HEK293T (cell line): ENCODE data around the gene FGGY.

Experiments
- CTCF ChIA-PET: fragments of 350-600 bp; formaldehyde crosslinking; extraction: SDS; loops from one replicate; lab custom pipeline; 2021; ENCODE audit warnings: antibody characterized with exemption, inconsistent platforms; lab: Yijun Ruan, JAX
- POLR2A ChIA-PET: fragments of 350-600 bp; formaldehyde crosslinking; extraction: SDS; loops from one replicate; lab custom pipeline; 2020; ENCODE audit warnings: antibody characterized with exemption, inconsistent platforms; lab: Yijun Ruan, JAX
- DNase-seq: peaks from one replicate; pipeline ENCODE4 v3.0.0; 2012; ENCODE audit warnings: mixed read lengths; ENCODE audit errors: extremely low spot score
- ARNT ChIP-seq: fragments of 450-650 bp; IDR thresholded peaks from 2 replicates; pipeline ENCODE4 v1.6.1; 2017; ENCODE audit warnings: mild to moderate bottlenecking
- BHLHE40 ChIP-seq: fragments of 450-650 bp; IDR thresholded peaks from 2 replicates; pipeline ENCODE4 v1.6.1; 2016; ENCODE audit warnings: mild to moderate bottlenecking, moderate library complexity, borderline replicate concordance
- CTBP1 ChIP-seq: fragments of 450-650 bp; IDR thresholded peaks from 2 replicates; pipeline ENCODE4 v1.6.1; 2016; ENCODE audit warnings: borderline replicate concordance
- ELF4 ChIP-seq: fragments of 450-650 bp; IDR thresholded peaks from 2 replicates; pipeline ENCODE4 v1.6.1; 2017; ENCODE audit warnings: antibody characterized with exemption
- FOXA1 ChIP-seq: fragments of 450-650 bp; IDR thresholded peaks from 2 replicates; pipeline ENCODE4 v1.6.1; 2016; ENCODE audit warnings: mild to moderate bottlenecking
- FOXK2 ChIP-seq: fragments of 450-650 bp; IDR thresholded peaks from 2 replicates; pipeline ENCODE4 v1.6.1; 2016; ENCODE audit warnings: mild to moderate bottlenecking
- FOXM1 ChIP-seq: fragments of 450-650 bp; IDR thresholded peaks from 2 replicates; pipeline ENCODE4 v1.6.1; 2017; ENCODE audit warnings: mild to moderate bottlenecking, borderline replicate concordance
- HDGF ChIP-seq: fragments of 450-650 bp; IDR thresholded peaks from 2 replicates; pipeline ENCODE4 v1.6.1; 2017; ENCODE audit warnings: antibody characterized with exemption, borderline replicate concordance
- L3MBTL2 ChIP-seq: fragments of 450-650 bp; conservative IDR thresholded peaks from 2 replicates; pipeline ENCODE4 v1.6.1; 2016; ENCODE audit warnings: mild to moderate bottlenecking
- LEF1 ChIP-seq: fragments of 450-650 bp; IDR thresholded peaks from 2 replicates; pipeline ENCODE4 v1.6.1; 2017; ENCODE audit warnings: mild to moderate bottlenecking, borderline replicate concordance
- NFRKB ChIP-seq: fragments of 450-650 bp; IDR thresholded peaks from 2 replicates; pipeline ENCODE4 v1.6.1; 2016; ENCODE audit warnings: mild to moderate bottlenecking, moderate library complexity
- SP1 ChIP-seq: fragments of 450-650 bp; IDR thresholded peaks from 2 replicates; pipeline ENCODE4 v1.6.1; 2017
- SUZ12 ChIP-seq: fragments of 450-650 bp; IDR thresholded peaks from 2 replicates; pipeline ENCODE4 v1.6.1; 2016; ENCODE audit warnings: mild to moderate bottlenecking
- TARDBP ChIP-seq: fragments of 450-650 bp; IDR thresholded peaks from 2 replicates; pipeline ENCODE4 v1.6.1; 2016
- ZNF384 ChIP-seq: fragments of 450-650 bp; IDR thresholded peaks from 2 replicates; pipeline ENCODE4 v1.6.1; 2016
- TF ChIP-seq, protein P1 (sequence below): fragments of 450-650 bp; IDR thresholded peaks from 2 replicates; pipeline ENCODE4 v1.6.1; 2016

The FGGY gene

DNA sequence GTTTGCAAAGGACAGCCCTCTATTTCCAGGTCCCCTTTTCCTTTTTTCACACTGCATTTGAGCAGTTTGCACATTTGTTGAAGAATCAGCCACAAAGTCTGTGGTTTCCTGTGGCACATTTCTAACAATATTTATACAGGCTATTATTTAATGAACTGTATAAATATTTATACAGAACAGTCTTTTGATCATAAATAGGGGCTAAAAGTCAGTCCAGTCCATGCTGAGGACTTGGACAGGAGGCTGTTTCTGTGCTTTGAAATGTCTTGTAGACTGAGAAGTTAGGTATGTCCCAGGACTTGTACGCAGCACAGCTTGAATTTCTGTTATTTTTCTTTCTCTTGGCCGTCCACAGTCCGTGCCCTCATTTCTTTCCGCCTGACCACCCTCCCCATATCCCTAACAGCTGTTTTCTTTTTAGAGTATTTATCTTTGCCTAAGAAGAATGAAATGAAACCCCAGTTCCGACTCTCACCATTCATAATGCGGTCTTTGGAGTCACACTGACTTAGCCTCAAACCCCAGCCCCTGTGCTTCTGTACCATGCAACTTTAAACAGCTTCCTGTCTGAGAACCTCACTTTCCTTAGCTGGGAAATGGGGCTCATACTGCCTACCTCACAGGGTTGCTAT is 19.7 kb downstream of the FGGY start:
- no peak for DNase-seq
- CTCF ChIA-PET, result no interaction called here
- POLR2A ChIA-PET, result no interaction called here
- TF ChIP-seq ELF4 (no peak), CTBP1 (no peak), LEF1 (no peak), FOXM1 (no peak), FOXK2 (no peak)

DNA sequence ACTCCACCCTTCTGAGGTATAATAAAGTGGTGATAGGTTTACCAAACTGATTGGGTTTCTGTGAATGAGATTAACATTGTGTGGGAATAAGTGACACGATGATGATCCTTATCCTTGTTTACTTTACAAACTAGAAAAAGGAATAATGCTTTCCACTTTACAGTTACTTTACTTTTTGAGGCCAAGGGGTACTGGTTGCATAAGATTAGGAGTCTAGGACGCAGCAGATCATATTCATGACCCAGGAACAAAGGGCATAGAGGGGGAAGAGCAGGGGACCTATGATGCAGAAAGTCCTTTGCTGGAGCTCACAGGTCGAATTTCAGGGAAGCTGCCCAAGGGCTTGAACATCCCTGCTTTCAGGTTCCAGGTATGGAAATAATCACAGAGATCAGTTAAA is 20.4 kb downstream of the FGGY start:
- CTCF ChIA-PET, result no interaction called here
- no peak for TF ChIP-seq NFRKB
- no peak for TF ChIP-seq ELF4
- TF ChIP-seq, protein P1, sequence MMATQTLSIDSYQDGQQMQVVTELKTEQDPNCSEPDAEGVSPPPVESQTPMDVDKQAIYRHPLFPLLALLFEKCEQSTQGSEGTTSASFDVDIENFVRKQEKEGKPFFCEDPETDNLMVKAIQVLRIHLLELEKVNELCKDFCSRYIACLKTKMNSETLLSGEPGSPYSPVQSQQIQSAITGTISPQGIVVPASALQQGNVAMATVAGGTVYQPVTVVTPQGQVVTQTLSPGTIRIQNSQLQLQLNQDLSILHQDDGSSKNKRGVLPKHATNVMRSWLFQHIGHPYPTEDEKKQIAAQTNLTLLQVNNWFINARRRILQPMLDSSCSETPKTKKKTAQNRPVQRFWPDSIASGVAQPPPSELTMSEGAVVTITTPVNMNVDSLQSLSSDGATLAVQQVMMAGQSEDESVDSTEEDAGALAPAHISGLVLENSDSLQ, result no peak
- TF ChIP-seq L3MBTL2, result no peak
- TF ChIP-seq SP1, result no peak
- no peak for TF ChIP-seq FOXM1
- TF ChIP-seq FOXA1, result no peak
- TF ChIP-seq TARDBP, result no peak
- no peak for TF ChIP-seq FOXK2
- no peak for TF ChIP-seq CTBP1
- TF ChIP-seq ARNT, result no peak
- TF ChIP-seq HDGF, result no peak
- no peak for TF ChIP-seq BHLHE40
- TF ChIP-seq ZNF384, result no peak
- no peak for TF ChIP-seq LEF1
- POLR2A ChIA-PET, result no interaction called here
- no peak for DNase-seq

DNA sequence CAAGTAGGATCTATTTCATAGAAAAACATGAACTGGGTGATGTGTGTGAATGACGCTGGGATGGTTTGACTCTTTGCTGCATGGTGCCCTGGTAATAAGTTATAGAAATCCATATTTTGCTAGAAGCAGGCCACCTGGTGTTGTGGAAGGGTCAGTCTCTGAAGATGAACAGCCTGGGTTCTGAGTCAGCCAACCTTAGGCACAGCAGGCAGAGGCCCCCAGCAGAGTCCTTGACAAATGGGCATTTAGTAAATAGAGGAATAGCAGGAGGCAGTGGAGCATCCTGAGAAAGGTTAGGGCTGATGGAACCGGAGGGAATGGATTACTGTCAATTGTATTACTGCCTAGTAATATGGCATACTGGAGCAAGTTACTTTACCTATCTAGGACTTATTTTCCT is 20.9 kb downstream of the FGGY start:
- CTCF ChIA-PET, result no interaction called here
- no peak for DNase-seq
- TF ChIP-seq SUZ12 (no peak), FOXA1 (no peak), LEF1 (no peak), TARDBP (no peak), CTBP1 (no peak), SP1 (no peak), HDGF (no peak), FOXK2 (no peak), BHLHE40 (no peak), NFRKB (no peak)
- TF ChIP-seq, protein P1, result no peak
- POLR2A ChIA-PET, result no interaction called here

DNA sequence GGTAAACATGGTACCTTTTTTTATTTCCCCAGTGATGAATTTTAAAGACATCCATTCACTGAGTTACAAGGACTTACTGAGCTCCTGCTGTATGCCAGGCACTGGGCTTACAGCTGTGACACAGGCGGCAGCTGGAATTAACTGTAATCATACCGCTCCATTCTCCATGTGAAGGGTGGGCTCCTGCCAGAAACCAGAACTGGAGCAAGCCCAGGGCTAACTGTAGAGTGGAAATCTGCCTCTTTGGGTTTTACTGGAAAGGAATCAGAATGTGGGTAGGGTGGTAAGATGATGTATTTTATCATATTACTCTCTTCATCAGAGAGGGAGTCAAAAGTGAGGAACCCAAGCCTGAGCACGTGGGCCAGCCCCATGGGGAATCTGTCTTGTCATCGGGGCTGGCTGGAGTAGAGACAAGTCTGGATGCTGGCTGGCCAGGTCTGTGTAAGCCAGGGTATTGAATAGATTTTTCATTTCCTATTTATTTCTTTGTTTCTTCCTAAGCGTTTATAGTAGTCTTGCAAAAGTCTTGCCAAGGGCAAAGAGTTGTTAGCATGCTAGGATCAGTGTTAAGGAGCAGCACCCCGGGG is 21.5 kb downstream of the FGGY start:
- ChIA-PET POLR2A (no interaction called here), CTCF (no interaction called here)
- TF ChIP-seq FOXK2 (no peak), SUZ12 (no peak), HDGF (no peak), LEF1 (no peak), BHLHE40 (no peak), L3MBTL2 (no peak), FOXA1 (no peak), TARDBP (no peak)
- DNase-seq, result no peak

DNA sequence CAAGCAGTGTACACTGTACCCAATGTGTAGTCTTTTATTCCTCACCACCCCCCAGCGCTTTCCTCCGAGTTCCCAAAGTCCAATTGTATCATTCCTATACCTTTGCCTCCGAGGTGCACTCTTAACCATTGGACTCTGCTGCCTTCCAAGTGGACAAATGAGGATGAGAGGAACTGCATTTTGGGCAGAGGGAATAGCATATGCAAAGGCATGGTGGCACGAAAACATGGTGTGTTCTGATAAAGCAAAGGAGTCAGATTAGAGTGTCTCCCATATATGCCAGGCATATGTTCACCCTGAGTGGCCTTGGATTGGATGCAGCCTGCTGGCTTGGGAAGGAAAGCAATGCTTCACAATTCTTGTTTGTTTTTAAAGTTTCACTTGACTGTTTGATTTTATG is 25.5 kb downstream of the FGGY start:
- ChIA-PET CTCF (no interaction called here), POLR2A (no interaction called here)
- TF ChIP-seq SUZ12 (no peak), FOXM1 (no peak), BHLHE40 (no peak), FOXA1 (no peak), FOXK2 (no peak), TARDBP (no peak), CTBP1 (no peak)
- TF ChIP-seq, protein P1, result no peak
- DNase-seq, result no peak

DNA sequence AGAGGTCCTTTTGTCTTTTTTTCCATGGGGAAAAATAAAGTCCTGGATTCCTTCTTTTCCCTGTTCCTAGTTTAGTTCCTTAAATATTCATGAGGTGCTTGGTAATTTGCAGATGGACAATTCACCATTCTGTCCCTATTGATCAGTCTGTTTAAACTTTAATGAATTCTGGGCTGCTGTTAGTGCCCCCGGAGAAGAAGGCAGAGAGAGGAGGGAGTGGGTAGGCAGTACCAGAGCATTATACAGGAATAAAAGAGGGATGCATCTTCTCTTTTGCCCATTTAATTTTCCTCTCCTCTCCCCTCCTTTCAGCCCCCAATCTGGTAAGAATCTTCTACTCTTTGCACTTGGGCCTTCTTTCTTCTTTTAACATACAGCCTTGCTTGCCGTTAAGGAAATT is 25.9 kb downstream of the FGGY start:
- ChIA-PET POLR2A (no interaction called here), CTCF (no interaction called here)
- no peak for DNase-seq
- TF ChIP-seq CTBP1, result no peak
- no peak for TF ChIP-seq FOXA1
- no peak for TF ChIP-seq ELF4
- TF ChIP-seq FOXK2, result no peak
- TF ChIP-seq HDGF, result no peak
- TF ChIP-seq SP1, result no peak
- no peak for TF ChIP-seq SUZ12
- TF ChIP-seq LEF1, result no peak

DNA sequence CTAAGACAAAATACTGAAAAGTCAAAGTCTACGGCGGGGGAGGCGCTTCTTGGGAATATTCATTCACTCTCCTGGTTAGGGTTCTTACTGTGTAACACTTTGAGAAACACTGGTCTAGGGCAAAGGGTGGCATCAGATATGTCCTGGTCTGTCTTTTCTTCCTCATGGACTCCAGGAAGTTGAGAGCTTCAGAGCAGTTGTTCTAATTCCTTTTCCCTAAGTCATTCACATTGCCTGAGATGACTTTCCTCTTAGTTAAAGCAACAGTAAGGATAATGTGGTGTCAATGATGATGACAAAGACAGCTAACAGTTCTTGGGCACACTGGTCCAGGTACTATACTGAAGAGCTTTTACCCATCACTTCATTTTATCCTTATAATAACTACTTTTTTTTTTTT is 27.0 kb downstream of the FGGY start:
- CTCF ChIA-PET, result no interaction called here
- DNase-seq, result no peak
- POLR2A ChIA-PET, result no interaction called here
- no peak for TF ChIP-seq CTBP1
- TF ChIP-seq SUZ12, result no peak
- no peak for TF ChIP-seq SP1
- TF ChIP-seq TARDBP, result no peak
